ENCODE results near the gene APOL4.
A peak's percentile ranks its signal among the peaks of the same experiment; 100 is the strongest.
"Not testable (repeated sequence)": the region's sequence is repeated elsewhere in the genome, so short reads cannot be mapped to it uniquely, and the experiment has no call there.

The APOL4 gene

DNA sequence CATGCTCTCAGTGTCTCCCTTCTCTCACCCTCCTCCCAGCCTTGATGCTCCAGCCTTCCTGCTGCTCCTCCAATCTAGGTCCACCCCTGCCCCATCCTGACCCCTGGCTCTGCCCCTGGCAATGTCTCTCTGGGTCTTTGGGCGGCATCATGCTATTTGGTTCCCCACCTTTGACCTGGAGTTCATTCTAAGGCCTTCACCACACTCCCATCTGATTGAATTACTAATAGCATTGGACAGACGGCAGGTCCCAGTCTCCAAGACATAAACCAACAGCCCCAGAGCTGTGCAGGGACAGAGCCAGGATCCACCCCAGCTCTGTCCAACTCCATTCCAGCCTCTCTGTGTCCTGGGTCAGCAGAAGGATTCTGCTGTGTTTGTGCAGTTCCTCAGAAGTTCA lies 7.2 kb downstream of the APOL4 start:
- TF ChIP-seq, protein P1, sequence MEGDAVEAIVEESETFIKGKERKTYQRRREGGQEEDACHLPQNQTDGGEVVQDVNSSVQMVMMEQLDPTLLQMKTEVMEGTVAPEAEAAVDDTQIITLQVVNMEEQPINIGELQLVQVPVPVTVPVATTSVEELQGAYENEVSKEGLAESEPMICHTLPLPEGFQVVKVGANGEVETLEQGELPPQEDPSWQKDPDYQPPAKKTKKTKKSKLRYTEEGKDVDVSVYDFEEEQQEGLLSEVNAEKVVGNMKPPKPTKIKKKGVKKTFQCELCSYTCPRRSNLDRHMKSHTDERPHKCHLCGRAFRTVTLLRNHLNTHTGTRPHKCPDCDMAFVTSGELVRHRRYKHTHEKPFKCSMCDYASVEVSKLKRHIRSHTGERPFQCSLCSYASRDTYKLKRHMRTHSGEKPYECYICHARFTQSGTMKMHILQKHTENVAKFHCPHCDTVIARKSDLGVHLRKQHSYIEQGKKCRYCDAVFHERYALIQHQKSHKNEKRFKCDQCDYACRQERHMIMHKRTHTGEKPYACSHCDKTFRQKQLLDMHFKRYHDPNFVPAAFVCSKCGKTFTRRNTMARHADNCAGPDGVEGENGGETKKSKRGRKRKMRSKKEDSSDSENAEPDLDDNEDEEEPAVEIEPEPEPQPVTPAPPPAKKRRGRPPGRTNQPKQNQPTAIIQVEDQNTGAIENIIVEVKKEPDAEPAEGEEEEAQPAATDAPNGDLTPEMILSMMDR (IDR thresholded peaks at IDR 0.05; ENCODE audit: control insufficient read depth, insufficient read depth, low read depth, low read length, missing control alignments) = no peak
- DNase-seq (ENCODE audit: low read depth) = no peak
- H3K4me3 ChIP-seq (ENCODE audit: control insufficient read depth, low read depth, low read length) = no peak overlapping the region

DNA sequence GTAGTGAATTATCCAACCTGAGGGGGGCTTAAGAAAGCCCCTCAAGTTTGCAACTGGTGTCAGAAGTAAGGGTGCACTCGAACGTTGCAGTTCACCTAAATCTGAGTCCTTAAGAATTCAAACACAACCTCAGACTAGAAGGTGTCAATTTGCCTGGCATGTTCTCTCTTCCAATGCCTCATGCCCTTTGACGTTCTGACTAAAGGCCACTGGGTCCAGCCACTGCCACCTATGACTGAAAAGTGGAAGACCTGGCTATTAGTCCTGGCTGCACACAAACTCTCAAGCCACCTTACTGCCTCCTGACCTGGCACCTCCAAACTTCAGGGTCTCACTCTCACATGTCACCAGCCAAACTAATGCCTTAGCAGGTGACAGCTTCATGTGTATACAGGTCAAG lies 8.0 kb downstream of the APOL4 start:
- DNase-seq (ENCODE audit: low read depth) = no peak
- TF ChIP-seq, protein P1 (IDR thresholded peaks at IDR 0.05; ENCODE audit: control insufficient read depth, insufficient read depth, low read depth, low read length, missing control alignments) = no peak
- no peak overlapping the region for H3K4me3 ChIP-seq (ENCODE audit: control insufficient read depth, low read depth, low read length)

DNA sequence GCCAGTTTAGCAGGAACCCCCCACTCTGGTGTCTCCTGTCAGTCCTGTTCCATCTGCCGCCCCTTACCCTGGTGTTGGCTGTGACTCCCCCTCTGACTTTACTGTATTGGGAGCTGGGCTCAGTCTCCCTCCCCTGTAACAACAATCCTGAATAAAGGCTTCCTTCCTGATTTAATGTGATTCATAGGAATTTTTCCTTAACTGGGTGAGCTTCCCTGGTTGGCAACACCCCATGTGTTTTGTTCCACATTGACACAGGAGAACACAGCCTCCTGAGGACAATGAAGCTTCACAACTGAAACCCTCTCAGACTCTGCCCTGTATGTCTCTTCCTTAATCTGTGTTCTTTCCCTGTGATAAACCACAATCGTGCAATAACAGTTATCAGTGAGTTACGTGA lies 8.4 kb downstream of the APOL4 start:
- TF ChIP-seq, protein P1 (IDR thresholded peaks at IDR 0.05; ENCODE audit: control insufficient read depth, insufficient read depth, low read depth, low read length, missing control alignments) = no peak
- H3K4me3 ChIP-seq (ENCODE audit: control insufficient read depth, low read depth, low read length) = no peak overlapping the region
- no peak for DNase-seq (ENCODE audit: low read depth)

DNA sequence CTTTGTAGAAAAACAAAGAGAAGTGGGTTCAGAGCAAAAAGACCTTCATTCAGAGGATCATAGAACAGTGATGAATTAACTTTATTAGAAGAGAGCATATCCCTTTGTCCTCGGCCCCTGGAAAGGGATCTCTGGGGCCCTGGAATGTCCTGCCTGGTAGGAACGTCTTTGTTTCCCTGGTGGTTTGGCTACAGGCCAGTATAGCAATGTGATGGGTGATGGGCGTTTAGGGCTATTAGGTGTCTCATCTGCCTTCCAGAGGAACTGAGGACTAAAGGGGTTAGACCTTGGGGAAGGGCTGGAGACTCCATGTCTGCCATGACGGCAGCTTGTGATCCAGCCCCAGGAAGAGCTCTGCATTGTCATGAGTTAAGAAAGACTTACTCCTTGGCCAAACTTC lies 9.1 kb downstream of the APOL4 start:
- TF ChIP-seq, protein P1 (IDR thresholded peaks at IDR 0.05; ENCODE audit: control insufficient read depth, insufficient read depth, low read depth, low read length, missing control alignments) = no peak
- DNase-seq (ENCODE audit: low read depth) = no peak

DNA sequence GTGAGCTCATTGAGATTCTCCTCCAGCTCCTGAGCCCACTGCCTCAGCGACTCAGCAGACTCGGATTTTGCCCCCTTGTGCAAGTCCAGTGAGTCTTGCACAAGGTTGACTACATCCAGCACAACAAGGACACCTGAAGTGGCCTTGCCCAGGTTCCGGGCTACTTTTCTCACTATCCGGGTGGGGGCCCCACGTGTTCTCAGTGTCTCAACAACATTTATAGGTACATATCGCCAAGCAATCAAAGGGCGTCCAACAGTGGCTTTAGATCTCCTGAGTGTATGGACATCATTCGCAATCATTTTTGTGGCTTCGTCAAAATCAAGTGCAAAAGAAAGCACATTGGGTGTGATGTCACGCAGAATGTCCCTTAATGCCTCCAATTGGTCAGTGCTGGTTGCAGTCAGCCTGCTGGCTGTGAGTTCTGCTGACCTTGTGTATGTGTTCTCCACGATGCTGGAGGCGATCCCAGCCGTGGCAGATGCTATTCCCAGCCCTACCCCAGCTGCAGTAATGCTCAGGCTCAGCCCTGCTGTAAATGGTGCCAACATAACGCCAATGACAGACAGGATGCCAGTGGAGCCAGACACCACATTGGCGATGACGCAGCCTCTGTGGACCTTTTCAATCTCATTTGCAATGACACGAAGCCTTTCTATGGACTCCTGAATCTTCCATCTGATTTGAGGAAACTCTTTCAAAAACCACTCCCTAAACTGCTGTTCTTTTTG lies 10.3 kb downstream of the APOL4 start:
- TF ChIP-seq, protein P1 (IDR thresholded peaks at IDR 0.05; ENCODE audit: control insufficient read depth, insufficient read depth, low read depth, low read length, missing control alignments) = no peak
- DNase-seq (ENCODE audit: low read depth) = peak; percentile 29
- H3K4me3 ChIP-seq (ENCODE audit: control insufficient read depth, low read depth, low read length) = no peak overlapping the region

More for the DNA sequence above, 9.1 kb downstream of the APOL4 start:
- H3K4me3 ChIP-seq (ENCODE audit: control insufficient read depth, low read depth, low read length) = no peak overlapping the region

DNA sequence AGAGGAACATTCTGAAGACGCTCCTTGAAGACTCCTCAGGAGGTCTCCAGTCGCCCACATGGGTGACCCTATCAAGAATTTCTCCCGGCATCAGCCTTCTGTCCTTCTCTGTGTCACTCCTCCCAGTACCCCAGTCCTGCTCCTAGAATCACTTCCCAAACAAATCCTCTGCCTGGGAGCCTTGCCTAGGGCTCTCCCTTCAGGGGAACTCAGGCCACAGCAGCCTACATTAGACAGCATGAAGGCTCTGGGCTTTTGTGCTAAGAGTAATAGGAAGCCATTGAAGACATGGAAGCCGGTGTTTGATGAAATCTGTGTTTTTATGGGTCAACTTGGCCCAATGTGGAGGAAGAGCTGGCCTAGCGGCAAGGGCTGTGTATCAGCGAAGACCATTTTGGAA lies 13.7 kb downstream of the APOL4 start:
- not testable (repeated sequence) for H3K4me3 ChIP-seq (ENCODE audit: control insufficient read depth, low read depth, low read length); DNase-seq (ENCODE audit: low read depth)

DNA sequence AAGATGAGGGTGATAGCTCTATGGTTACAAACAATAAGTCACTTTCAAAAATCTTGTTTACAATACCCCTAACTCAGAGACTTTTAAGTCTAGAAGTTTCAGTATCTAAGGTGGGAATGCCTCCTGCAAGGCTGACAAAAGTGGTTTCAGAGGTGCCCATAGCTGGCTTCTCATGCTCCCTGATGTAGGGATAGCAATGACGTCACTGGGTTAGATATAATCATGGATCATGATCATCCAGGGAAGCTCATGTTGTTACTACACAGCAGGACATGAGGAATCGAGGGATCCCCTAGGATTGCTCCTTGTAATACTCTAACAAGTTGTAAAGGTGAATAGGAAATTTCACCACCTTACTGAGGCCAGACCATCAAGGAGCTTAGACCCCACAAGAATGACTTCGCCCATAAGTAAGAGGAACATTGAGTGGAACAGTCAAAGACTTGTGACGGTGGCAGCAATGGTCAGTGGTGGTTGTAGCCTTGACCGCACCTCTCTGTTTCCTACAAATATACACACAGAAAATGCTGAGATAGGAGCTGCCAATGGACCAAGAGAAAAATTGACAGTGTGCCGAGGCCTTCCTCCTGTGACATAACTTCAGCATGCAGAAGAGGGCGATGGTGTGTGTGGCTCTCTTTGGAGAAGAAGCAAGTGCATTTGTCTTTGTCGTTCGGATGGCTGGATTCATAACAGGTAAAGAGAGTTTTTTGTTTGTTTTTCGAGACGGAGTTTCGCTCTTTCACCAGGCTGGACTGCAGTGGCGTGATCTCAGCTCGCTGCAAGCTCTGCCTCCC lies 15.6 kb downstream of the APOL4 start:
- no peak for DNase-seq (ENCODE audit: low read depth)
- no peak overlapping the region for H3K4me3 ChIP-seq (ENCODE audit: control insufficient read depth, low read depth, low read length)
- TF ChIP-seq, protein P1 (IDR thresholded peaks at IDR 0.05; ENCODE audit: control insufficient read depth, insufficient read depth, low read depth, low read length, missing control alignments) = no peak

Measured in AG09309 (cell line).